Non-pigmented ciliary epithelial cell (primary cell): Measurements from ENCODE around the gene CIAO1.
"Not testable (repeated sequence)": the region's sequence is repeated elsewhere in the genome, so short reads cannot be mapped to it uniquely, and the experiment has no call there.

Experiments used
- DNase-seq: peaks from one replicate; pipeline ENCODE4 v3.0.0-alpha.2; 2010; ENCODE audit warnings: low read depth

The CIAO1 gene

DNA sequence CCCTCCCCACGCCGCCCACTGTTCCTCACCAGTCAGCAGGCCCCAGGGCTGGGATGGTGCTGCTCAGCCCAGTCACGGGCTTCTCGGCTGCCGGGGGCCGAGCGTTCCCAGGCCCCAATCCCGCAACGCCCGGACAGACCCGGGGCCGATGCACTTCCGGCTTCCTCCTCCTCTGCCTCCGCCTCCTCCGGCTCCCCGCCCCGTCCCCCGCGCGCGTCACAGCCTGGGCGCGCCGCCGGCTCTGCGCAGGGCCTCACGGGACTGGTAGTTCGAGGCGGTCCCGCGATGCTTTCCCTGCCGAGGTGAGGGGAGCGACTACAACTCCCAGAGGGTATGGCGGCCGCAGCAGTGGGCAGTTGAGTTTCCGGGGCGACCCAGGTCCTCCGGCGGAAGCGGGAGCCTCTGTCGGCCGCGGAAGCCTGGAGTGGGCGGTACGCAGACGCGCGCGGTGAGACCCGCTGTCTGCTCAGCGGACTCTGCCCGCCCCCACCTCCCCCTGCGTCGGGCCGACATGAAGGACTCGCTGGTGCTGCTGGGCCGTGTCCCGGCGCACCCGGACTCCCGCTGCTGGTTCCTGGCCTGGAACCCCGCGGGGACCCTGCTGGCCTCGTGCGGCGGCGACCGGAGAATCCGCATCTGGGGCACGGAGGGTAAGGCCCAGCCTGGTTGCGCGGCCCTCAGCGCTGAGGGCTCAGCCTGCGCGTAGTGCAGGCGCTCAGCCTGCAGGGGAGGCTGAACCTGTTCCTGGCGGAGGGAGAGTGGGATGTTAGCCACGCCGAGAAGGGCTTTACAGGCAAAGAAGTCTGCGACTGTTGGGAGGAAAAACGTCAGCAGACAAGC lies at the start of gene CIAO1, which contains the start of gene TMEM127:
Gene CIAO1, plus strand, starts transcription at position 386 of the 840 bp plus-strand sequence. Its CDS starts 126 bp downstream, at position 512.
Gene TMEM127, minus strand, starts transcription at position 158 of the 840 bp plus-strand sequence. CDS start 616 bp downstream, outside the sequence.
- DNase-seq: peak; percentile 81

DNA sequence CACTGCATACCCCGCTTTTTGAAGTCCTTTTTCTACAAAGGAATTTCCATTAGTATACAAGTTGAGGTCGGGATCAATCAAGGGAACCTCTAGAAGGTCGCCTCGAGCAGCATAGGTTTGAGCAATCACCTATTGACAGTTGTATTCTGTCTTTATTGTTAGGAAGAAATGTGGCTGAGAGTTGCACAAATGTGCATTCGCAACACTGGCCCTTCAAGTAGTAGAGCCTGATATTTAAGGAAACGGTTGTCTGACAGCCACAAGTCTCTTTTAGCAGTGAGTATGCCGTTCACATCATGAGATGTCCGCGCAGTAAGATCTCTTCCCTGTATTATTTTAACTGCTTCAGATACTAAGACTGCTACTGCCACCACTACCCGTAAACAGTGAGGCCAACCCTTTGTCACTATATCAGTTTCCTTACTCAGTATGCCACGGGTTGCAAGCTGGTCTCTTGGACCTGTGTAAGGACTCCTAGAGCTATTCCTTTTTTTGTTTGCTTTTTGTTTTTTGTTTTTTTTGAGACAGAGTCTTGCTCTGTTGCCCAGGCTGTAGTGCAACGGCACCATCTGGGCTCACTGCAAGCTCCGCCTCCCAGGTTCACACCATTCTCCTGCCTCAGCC lies 47.4 kb upstream of the CIAO1 start:
- DNase-seq: no peak

- DNase-seq: not testable (repeated sequence)
Measured at GRCh38 chr2:96219959-96220358, 46.1 kb upstream of the CIAO1 start.

DNA sequence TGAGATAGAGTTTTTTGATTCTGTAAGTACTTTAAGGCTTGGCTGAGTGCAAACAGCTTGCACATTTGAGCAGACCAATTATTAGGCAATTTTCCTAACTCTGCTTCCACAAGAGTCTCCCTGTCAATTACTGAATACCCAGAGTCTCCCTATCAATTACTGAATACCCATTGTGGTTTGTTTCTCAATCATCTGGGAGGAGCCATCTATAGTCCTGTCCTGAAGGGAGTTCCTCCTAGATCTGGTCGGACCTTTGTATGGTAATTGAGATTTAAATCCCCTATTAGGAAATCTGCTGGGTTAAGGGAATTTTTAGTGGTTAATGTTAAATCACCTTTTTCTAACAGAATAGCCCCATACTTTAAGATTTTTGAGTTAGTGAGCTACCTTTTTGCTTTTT lies 44.9 kb upstream of the CIAO1 start:
- not testable (repeated sequence) for DNase-seq

DNA sequence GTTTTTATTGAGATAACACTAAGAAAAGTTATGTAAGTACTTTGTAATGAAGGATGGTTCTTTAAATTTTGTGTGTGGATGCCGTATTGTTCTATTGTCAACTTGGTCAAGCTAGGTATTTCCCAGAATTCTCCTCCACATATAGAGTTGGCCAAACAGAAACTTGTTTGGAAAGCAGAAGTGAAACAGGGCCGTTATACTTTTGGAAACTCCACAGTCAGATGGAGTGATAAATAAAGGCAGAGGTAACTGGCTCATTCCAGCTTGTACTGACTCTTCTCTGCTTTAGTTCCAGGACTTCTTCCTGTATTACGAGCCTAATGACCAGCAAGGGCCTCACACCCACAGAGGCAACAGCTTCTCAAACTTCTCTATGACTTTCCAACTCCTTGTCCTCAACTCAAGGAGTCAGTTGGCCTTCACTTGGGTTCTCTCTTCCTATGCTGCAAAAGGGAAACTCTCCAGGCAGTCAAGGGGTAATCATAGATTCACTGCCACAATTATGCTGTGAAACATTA lies 41.0 kb upstream of the CIAO1 start:
- DNase-seq: no peak

DNA sequence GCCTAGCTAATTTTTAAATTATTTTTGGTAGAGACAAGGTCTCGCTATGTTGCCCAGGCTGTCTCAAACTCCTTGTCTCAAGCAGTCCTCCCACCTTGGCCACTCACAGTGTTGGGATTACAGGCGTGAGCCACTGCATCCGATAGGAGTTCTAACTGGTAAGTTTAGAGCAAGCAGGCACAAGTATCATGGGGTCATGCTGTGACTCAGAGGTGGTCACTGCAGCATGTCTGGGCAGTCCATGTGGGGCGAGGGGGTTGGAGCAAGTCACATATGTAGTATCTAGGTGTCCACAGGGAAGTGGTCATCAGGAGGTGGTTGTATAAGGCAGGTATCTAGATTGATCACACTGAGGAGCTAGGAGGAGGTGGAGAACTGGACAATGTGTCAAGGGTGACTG lies 34.7 kb upstream of the CIAO1 start:
- DNase-seq: no peak

- no peak for DNase-seq
Measured at GRCh38 chr2:96233436-96233835, 32.6 kb upstream of the CIAO1 start.

GRCh38 chr2:96233880-96234316 lies 32.1 kb upstream of the CIAO1 start:
- DNase-seq: no peak

DNA sequence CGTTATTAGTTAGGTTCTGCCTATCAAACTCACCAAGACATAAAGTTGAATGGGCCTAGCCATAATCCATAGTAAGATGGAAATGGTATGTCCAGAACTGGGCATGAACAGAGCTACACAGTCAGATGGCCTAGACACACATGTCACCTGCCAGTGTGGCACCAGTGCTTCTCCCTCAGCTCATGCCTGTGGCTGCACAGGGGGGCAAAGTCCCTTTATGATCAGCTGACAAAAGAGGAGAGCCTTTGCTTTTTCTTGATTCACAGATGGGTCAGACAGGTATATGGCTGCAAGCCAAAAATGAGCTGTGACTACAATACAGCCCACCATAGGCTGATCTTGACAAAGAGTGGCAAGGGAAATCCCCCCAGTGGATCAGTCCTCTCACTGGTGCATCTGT lies 29.1 kb upstream of the CIAO1 start:
- DNase-seq: no peak

DNA sequence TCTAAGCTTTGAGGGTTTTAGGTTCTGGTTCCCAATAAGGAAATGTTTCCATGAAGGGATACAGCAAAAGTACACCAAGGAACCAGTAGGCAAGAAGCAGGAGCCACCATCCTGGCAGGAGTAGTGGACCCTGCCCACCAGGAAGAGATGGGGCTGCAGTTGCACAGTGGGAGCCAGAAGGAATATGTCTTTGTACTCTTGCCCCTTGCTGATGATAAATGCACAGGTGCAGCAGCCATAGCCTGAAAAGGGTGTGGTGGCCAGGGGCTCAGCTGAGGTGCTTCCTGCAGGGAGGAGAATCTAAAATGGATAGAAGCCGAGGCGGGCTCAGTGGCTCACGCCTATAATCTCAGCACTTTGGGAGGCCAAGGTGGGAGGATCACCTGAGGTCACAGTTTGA lies 27.8 kb upstream of the CIAO1 start:
- no peak for DNase-seq

DNA sequence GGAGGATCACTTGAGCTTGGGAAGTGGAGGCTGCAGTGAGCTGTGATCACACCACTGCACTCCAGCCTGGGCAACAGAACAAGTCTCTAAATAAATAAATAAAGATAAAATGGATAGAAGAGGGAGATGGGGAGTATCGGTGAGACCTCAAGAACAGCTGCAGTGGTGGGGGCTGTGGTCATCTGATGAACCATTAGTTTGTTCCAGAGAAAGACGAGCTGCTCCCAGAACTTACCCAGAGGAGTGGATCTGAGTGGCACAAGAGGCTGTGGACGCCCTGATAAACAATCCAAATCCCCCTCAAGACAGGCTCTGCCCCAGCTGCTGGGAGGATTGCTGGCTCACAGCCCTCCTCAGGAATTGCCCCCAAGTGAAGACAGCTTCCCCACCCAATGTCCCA lies 26.9 kb upstream of the CIAO1 start:
- DNase-seq: no peak

DNA sequence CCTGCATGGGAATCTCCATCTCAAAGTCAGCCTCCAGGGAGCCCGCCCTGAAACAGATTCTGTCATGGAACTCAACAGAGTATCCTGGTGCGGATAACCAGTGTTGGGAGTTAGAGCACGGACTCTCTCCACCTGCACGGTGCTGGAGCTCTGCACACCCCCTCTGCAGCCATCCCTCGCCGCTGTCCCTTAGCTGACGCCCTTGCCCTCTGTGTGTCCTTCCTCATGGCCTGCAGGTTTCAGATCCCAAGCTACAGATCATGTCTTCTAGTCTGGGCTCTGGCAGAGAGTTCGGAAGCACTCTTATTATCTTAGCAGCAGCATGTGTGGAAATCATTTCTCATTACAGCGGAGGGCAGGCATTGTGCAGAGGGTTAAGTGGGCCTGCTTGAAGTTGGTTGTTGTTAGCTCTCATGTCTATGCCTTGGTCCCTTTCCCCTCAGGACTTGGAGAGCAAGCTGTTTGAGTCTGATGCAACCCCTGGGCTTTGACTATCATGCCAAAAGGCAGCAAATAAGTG lies 26.2 kb upstream of the CIAO1 start:
- DNase-seq: no peak

DNA sequence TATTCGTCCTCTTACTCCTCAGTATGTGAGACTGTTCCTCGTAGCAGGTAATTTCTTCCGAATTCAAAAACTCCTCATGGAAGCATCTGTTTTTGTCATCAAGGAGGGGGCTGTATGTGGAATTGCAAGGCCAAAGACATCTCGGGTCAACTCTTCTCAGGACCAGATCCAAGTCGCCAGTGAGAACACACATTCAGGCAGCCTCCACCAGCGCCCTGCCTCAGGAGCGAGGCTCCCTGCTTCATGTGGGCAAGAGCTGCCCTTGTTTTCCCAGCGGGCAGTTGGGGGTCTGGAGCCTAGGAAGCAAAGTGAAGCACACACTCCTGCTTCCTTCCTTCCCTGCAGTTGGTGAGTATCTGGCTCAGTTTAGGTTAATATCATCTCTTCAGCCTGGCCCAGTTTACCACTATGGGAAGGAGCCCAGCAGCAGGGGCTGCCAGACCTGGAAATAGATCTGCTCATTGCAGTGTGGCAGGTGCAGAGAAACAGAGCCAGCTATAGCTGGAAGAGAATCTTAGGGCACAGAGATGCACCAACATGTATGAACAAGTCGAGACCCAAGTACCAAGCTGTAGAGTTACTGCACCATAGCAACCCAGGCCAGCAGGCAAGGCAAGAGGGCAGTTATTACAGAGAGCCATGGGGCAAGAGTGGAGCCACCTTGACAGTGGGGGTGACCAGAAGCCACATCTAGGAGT lies 25.5 kb upstream of the CIAO1 start:
- no peak for DNase-seq

GRCh38 chr2:96241227-96241626 lies 24.8 kb upstream of the CIAO1 start:
- DNase-seq: no peak

DNA sequence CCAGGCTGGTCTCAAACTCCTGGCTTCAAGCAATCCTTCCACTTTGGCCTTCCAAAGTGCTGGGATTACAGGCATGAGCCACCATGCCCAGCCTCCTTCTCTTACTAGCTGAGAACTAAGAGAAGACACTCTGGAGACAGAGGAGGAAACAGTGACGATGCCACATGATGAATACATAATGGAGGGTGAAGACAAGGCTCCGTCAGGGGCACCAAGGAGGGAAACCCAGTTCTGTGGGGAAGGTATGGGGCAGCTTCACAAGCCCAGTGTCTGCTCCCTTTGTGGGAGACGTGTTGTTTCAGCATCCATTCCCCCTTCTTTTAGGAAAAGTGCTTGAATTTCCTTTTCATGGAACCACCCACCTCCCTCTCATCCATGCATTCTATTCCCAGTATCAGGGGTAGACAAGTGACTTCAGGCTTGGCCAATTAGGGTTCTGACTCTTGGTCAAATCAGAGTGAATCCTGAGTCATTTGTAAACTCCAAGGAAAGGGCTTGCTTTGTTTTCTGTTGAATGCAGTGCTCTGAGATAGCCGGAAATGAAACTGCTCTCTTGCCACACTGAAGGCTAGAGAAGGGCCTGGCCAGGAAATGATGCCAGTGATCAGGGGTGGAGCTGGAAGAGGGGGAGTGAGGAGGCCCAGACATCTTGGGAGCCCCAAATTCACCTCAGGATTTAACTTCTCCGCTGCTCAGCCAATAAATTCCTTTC lies 24.0 kb upstream of the CIAO1 start:
- DNase-seq: no peak

DNA sequence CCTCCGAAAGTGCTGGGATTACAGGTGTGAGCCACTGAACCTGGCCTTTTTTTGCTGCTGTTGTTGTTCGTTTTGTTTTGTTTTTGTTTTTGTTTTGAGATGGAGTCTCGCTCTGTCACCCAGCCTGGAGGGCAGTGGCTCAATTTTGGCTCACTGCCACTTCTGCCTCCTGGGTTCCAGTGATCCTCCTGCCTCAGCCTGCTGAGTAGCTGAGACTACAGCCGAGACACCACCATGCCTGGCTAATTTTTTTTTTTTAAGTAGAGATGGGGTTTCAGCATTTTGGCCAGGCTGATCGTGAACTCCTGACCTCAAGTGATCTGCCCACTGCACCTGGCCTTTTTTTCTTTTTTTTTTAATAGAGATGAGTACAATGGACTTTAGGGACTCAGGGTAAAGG lies 22.2 kb upstream of the CIAO1 start:
- no peak for DNase-seq

DNA sequence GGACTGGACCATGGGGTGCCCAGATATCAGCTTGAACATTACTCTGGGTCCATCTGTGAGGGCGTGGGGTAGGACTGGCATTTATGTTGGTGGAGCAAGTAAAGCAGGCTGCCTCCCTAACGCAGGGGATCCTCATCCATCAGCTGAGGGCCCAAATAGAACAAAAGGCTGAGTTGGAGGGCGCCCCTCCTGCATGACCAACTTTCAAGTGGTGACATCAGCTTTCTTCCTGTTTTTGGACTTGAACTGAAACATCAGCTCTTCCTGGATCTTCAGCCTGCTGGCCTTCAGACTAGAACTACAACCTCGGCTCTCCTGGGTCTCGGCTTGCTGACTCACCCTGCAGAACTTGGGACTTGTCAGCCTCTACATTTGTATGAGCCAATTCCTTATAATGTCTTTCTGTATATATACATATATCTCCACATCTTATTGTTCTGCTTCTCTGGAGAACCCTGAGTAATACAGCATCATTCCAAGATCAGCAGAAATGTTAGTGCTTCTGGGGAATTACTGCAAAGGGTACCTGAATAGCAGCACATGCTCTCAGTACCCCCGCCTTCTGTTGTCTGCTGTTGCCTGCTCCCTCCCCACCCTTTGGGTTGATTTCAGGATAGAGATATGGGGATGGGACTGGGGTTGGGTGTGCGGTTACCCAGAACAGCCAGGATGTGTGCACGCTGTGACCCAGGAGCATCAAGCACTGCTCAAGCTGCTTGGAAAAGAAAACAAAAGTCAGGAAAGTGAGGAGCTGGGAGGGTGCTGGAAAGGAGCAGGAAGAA lies 20.2 kb upstream of the CIAO1 start:
- DNase-seq: no peak

GRCh38 chr2:96247009-96247408 lies 19.0 kb upstream of the CIAO1 start:
- DNase-seq: no peak

- no peak for DNase-seq
Measured at GRCh38 chr2:96247896-96248295, 18.1 kb upstream of the CIAO1 start.

GRCh38 chr2:96248624-96249023 lies 17.4 kb upstream of the CIAO1 start:
- DNase-seq: no peak

DNA sequence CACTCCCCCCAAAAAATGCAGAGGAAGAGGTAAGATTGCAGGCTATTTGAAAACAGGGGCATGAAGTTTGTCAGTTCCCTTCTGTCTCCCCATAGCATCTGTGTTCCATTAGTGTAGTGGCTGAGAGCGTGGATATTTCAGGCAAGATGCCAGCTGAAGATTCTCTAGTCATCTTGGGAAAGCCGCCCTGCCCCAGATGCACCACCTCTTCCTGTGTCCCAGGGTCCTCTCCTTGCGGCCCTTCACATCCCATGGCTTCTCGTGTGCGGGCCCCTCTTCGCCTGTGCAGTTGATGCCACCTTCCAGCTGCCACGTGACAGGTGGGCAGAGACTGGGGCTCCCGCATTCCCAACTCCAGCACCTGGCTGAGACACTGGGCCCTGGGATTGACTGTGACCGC lies 16.4 kb upstream of the CIAO1 start:
- no peak for DNase-seq
